GM23338 (cell line): ENCODE data around the gene MBOAT1. TPM values are rescaled to one million over a fixed set of nuclear protein-coding genes. Genes with fewer than 3 reads are reported as not detected.

Source experiments
- ATAC-seq: fragments of 200-7000 bp; cut with Tn5 transposase; 3 replicates; pipeline ENCODE4 v1.9.1; 2020
- DNase-seq: peaks from one replicate; pipeline ENCODE4 v3.0.0-alpha.2; 2015; ENCODE audit warnings: low spot score
- H2AFZ ChIP-seq: fragments of 200-600 bp; sonication (generic); 2 replicates; pipeline ENCODE4 v1.8.0; 2016; ENCODE audit warnings: antibody characterized with exemption, mild to moderate bottlenecking, moderate library complexity
- H3F3A ChIP-seq: fragments of 200-600 bp; sonication (generic); replicated peaks from 2 replicates; pipeline ENCODE4 v1.8.0; 2017; ENCODE audit warnings: antibody characterized with exemption, mixed run types, low read depth
- H3K27ac ChIP-seq: fragments of 200-600 bp; sonication (generic); 2 replicates; pipeline ENCODE4 v1.6.1; 2016; ENCODE audit warnings: low read depth
- H3K27me3 ChIP-seq: fragments of 200-600 bp; sonication (generic); 2 replicates; pipeline ENCODE4 v1.8.0; 2016; ENCODE audit warnings: mild to moderate bottlenecking, mixed run types, moderate library complexity; ENCODE audit not compliant: insufficient read depth
- H3K36me3 ChIP-seq: fragments of 200-600 bp; sonication (generic); 2 replicates; pipeline ENCODE4 v1.8.0; 2016; ENCODE audit warnings: mild to moderate bottlenecking; ENCODE audit not compliant: insufficient read depth
- H3K4me1 ChIP-seq: fragments of 200-600 bp; sonication (generic); 2 replicates; pipeline ENCODE4 v1.8.0; 2016; ENCODE audit warnings: mild to moderate bottlenecking, moderate library complexity; ENCODE audit not compliant: insufficient read depth
- H3K4me2 ChIP-seq: fragments of 200-600 bp; sonication (generic); 2 replicates; pipeline ENCODE4 v1.7.1; 2017; ENCODE audit warnings: mixed run types
- H3K4me3 ChIP-seq: fragments of 200-600 bp; sonication (generic); 2 replicates; pipeline ENCODE4 v1.6.1; 2016; ENCODE audit warnings: mixed run types
- H3K79me2 ChIP-seq: fragments of 200-600 bp; sonication (generic); replicated peaks from 2 replicates; pipeline ENCODE4 v1.8.0; 2017; ENCODE audit warnings: mild to moderate bottlenecking; ENCODE audit not compliant: insufficient read depth
- H3K9me2 ChIP-seq: fragments of 200-600 bp; sonication (generic); 2 replicates; pipeline ENCODE4 v1.8.0; 2017; ENCODE audit not compliant: insufficient read depth
- H4K20me1 ChIP-seq: fragments of 200-600 bp; sonication (generic); replicated peaks from 2 replicates; pipeline ENCODE4 v1.8.0; 2017; ENCODE audit warnings: mild to moderate bottlenecking; ENCODE audit not compliant: insufficient read depth
- H3K27ac Mint-ChIP-seq: 2 replicates; pipeline ENCODE4 v1.8.0; 2020; ENCODE audit warnings: inconsistent platforms, mild to moderate bottlenecking, moderate library complexity, mixed read lengths
- H3K27me3 Mint-ChIP-seq: 3 replicates; pipeline ENCODE4 v1.8.0; 2022; ENCODE audit warnings: low read depth, mild to moderate bottlenecking, moderate library complexity, mixed read lengths, inconsistent platforms; ENCODE audit not compliant: insufficient read depth, poor library complexity
- H3K36me3 Mint-ChIP-seq: 3 replicates; pipeline ENCODE4 v1.8.0; 2021; ENCODE audit warnings: low read depth, mild to moderate bottlenecking, inconsistent platforms, moderate library complexity, mixed read lengths
- H3K4me1 Mint-ChIP-seq: 3 replicates; pipeline ENCODE4 v1.8.0; 2020; ENCODE audit warnings: mild to moderate bottlenecking, inconsistent platforms, mixed read lengths
- H3K4me3 Mint-ChIP-seq: 3 replicates; pipeline ENCODE4 v1.8.0; 2021; ENCODE audit warnings: moderate library complexity, mild to moderate bottlenecking, inconsistent platforms, mixed read lengths
- H3K9me3 Mint-ChIP-seq: 3 replicates; pipeline ENCODE4 v1.8.0; 2020; ENCODE audit warnings: moderate library complexity, mild to moderate bottlenecking, inconsistent platforms, mixed read lengths
- CREB1 ChIP-seq: fragments of 250-450 bp; sonication (Bioruptor Pico); IDR thresholded peaks from 2 replicates; pipeline ENCODE4 v1.5.0; 2020; ENCODE audit warnings: low read depth, mild to moderate bottlenecking, moderate library complexity
- EZH2 ChIP-seq: fragments of 200-600 bp; sonication (generic); IDR thresholded peaks from one replicate; pipeline ENCODE4 v1.8.0; 2017; ENCODE audit warnings: antibody characterized with exemption, mild to moderate bottlenecking, low read depth; ENCODE audit not compliant: unreplicated experiment
- JUNB ChIP-seq: IDR thresholded peaks from one replicate; pipeline ENCODE4 v1.6.1; 2016; ENCODE audit warnings: antibody characterized with exemption; ENCODE audit not compliant: unreplicated experiment
- NANOG ChIP-seq: IDR thresholded peaks from 2 replicates; pipeline ENCODE4 v1.6.1; 2016; ENCODE audit warnings: antibody characterized with exemption, borderline replicate concordance
- POLR2AphosphoS5 ChIP-seq: IDR thresholded peaks from 2 replicates; pipeline ENCODE4 v1.6.1; 2016; ENCODE audit warnings: antibody characterized with exemption, low read depth
- STAT1 ChIP-seq: IDR thresholded peaks from one replicate; pipeline ENCODE4 v1.6.1; 2016; ENCODE audit warnings: antibody characterized with exemption; ENCODE audit not compliant: unreplicated experiment
- ZNF114 ChIP-seq: fragments of 250-450 bp; sonication (Bioruptor Pico); IDR thresholded peaks from 2 replicates; pipeline ENCODE4 v1.5.0; 2020; ENCODE audit warnings: mild to moderate bottlenecking, moderate library complexity
- polyA plus RNA-seq: library from polyadenylated mRNA; unstranded; fragments of >200 nt; fragmentation: Nextera tagmentation; extraction: Ambion mirVana; gene quantifications from 2 replicates; pipeline ENCODE4 v1.2.1, GENCODE V29; 2016
- total RNA-seq: library from RNA; depleted of rRNA; stranded (reverse); fragments of >200 nt; shearing (Covaris generic); gene quantifications from 2 replicates; pipeline ENCODE4 v1.2.3, GENCODE V29; 2014
- TF ChIP-seq, protein P1 (sequence below): IDR thresholded peaks from 2 replicates; pipeline ENCODE4 v1.6.1; 2016; ENCODE audit warnings: antibody characterized with exemption
- TF ChIP-seq, protein P2 (sequence below), 2 experiments: fragments of 200-600 bp in 1 of 2; sonication (generic) in 1 of 2; conservative IDR thresholded peaks; 2 replicates each; pipeline versions ENCODE4 v1.5.1 to v1.6.1; 2016 to 2017; ENCODE audit warnings: antibody characterized with exemption in 2 of 2, low read depth in 2 of 2, mild to moderate bottlenecking in 2 of 2, moderate library complexity in 1 of 2
- TF ChIP-seq, protein P3 (sequence below): IDR thresholded peaks from one replicate; pipeline ENCODE4 v1.6.1; 2018; ENCODE audit warnings: antibody characterized with exemption; ENCODE audit not compliant: unreplicated experiment
- TF ChIP-seq, protein P4 (sequence below): fragments of 250-450 bp; sonication (Bioruptor Pico); IDR thresholded peaks from 2 replicates; pipeline ENCODE4 v1.5.0; 2020; ENCODE audit warnings: mild to moderate bottlenecking, moderate library complexity

MBOAT1 gene
- total and polyA plus RNA-seq, 2 experiments from 2014 or later = 3.8 to 18.6 TPM

DNA sequence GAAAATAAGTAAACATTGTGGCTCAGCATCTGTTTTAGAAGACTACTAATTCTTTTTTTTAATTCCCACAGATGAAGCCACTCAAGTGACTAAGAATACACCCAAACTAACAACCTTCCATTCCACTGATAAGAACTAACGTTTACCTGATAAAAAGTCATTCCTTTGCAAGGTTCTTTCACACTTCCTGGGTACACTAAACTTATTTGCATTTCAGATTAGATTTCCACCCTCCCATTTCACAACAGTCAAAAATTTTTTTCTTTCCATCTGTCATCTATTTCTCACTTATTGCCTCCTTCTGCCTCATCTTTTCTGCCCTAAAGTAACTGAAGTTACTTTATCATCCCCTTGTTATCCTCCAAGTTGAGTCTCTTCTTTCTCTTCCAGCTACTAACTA, 20.3 kb downstream of the MBOAT1 start (continued):
- TF ChIP-seq, protein P1, sequence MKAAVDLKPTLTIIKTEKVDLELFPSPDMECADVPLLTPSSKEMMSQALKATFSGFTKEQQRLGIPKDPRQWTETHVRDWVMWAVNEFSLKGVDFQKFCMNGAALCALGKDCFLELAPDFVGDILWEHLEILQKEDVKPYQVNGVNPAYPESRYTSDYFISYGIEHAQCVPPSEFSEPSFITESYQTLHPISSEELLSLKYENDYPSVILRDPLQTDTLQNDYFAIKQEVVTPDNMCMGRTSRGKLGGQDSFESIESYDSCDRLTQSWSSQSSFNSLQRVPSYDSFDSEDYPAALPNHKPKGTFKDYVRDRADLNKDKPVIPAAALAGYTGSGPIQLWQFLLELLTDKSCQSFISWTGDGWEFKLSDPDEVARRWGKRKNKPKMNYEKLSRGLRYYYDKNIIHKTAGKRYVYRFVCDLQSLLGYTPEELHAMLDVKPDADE = no peak
- TF ChIP-seq, protein P2, sequence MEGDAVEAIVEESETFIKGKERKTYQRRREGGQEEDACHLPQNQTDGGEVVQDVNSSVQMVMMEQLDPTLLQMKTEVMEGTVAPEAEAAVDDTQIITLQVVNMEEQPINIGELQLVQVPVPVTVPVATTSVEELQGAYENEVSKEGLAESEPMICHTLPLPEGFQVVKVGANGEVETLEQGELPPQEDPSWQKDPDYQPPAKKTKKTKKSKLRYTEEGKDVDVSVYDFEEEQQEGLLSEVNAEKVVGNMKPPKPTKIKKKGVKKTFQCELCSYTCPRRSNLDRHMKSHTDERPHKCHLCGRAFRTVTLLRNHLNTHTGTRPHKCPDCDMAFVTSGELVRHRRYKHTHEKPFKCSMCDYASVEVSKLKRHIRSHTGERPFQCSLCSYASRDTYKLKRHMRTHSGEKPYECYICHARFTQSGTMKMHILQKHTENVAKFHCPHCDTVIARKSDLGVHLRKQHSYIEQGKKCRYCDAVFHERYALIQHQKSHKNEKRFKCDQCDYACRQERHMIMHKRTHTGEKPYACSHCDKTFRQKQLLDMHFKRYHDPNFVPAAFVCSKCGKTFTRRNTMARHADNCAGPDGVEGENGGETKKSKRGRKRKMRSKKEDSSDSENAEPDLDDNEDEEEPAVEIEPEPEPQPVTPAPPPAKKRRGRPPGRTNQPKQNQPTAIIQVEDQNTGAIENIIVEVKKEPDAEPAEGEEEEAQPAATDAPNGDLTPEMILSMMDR (conservative IDR thresholded peaks at IDR 0.05; ENCODE audit: low read depth in 2 of 2) = no peak
- no peak for TF ChIP-seq POLR2AphosphoS5
- TF ChIP-seq, protein P3, sequence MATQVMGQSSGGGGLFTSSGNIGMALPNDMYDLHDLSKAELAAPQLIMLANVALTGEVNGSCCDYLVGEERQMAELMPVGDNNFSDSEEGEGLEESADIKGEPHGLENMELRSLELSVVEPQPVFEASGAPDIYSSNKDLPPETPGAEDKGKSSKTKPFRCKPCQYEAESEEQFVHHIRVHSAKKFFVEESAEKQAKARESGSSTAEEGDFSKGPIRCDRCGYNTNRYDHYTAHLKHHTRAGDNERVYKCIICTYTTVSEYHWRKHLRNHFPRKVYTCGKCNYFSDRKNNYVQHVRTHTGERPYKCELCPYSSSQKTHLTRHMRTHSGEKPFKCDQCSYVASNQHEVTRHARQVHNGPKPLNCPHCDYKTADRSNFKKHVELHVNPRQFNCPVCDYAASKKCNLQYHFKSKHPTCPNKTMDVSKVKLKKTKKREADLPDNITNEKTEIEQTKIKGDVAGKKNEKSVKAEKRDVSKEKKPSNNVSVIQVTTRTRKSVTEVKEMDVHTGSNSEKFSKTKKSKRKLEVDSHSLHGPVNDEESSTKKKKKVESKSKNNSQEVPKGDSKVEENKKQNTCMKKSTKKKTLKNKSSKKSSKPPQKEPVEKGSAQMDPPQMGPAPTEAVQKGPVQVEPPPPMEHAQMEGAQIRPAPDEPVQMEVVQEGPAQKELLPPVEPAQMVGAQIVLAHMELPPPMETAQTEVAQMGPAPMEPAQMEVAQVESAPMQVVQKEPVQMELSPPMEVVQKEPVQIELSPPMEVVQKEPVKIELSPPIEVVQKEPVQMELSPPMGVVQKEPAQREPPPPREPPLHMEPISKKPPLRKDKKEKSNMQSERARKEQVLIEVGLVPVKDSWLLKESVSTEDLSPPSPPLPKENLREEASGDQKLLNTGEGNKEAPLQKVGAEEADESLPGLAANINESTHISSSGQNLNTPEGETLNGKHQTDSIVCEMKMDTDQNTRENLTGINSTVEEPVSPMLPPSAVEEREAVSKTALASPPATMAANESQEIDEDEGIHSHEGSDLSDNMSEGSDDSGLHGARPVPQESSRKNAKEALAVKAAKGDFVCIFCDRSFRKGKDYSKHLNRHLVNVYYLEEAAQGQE = no peak

DNA sequence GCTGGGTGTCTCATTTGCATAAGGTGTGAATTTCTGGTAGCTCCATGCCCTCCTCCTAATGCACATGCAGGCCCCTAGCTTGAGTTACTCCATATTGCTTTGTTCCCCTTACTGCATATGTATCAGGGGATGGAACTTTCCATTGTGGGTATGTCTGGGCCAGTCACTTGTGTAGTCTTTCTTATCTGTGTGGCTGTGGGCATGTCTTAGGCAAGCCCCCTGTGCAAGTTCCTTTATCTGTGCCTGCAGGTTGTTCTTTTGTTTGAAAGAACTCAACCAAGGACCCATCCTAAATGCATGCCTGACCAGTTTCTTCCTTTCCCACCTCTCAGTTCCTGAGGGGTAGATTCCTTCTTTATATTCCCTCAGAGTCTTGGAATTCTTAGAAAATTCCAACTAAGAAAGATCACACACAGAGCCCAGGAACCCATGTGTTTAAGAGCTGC, 23.6 kb downstream of the MBOAT1 start:
- no peak overlapping the region for H3K27ac ChIP-seq
- TF ChIP-seq, protein P1 = no peak
- TF ChIP-seq, protein P4, sequence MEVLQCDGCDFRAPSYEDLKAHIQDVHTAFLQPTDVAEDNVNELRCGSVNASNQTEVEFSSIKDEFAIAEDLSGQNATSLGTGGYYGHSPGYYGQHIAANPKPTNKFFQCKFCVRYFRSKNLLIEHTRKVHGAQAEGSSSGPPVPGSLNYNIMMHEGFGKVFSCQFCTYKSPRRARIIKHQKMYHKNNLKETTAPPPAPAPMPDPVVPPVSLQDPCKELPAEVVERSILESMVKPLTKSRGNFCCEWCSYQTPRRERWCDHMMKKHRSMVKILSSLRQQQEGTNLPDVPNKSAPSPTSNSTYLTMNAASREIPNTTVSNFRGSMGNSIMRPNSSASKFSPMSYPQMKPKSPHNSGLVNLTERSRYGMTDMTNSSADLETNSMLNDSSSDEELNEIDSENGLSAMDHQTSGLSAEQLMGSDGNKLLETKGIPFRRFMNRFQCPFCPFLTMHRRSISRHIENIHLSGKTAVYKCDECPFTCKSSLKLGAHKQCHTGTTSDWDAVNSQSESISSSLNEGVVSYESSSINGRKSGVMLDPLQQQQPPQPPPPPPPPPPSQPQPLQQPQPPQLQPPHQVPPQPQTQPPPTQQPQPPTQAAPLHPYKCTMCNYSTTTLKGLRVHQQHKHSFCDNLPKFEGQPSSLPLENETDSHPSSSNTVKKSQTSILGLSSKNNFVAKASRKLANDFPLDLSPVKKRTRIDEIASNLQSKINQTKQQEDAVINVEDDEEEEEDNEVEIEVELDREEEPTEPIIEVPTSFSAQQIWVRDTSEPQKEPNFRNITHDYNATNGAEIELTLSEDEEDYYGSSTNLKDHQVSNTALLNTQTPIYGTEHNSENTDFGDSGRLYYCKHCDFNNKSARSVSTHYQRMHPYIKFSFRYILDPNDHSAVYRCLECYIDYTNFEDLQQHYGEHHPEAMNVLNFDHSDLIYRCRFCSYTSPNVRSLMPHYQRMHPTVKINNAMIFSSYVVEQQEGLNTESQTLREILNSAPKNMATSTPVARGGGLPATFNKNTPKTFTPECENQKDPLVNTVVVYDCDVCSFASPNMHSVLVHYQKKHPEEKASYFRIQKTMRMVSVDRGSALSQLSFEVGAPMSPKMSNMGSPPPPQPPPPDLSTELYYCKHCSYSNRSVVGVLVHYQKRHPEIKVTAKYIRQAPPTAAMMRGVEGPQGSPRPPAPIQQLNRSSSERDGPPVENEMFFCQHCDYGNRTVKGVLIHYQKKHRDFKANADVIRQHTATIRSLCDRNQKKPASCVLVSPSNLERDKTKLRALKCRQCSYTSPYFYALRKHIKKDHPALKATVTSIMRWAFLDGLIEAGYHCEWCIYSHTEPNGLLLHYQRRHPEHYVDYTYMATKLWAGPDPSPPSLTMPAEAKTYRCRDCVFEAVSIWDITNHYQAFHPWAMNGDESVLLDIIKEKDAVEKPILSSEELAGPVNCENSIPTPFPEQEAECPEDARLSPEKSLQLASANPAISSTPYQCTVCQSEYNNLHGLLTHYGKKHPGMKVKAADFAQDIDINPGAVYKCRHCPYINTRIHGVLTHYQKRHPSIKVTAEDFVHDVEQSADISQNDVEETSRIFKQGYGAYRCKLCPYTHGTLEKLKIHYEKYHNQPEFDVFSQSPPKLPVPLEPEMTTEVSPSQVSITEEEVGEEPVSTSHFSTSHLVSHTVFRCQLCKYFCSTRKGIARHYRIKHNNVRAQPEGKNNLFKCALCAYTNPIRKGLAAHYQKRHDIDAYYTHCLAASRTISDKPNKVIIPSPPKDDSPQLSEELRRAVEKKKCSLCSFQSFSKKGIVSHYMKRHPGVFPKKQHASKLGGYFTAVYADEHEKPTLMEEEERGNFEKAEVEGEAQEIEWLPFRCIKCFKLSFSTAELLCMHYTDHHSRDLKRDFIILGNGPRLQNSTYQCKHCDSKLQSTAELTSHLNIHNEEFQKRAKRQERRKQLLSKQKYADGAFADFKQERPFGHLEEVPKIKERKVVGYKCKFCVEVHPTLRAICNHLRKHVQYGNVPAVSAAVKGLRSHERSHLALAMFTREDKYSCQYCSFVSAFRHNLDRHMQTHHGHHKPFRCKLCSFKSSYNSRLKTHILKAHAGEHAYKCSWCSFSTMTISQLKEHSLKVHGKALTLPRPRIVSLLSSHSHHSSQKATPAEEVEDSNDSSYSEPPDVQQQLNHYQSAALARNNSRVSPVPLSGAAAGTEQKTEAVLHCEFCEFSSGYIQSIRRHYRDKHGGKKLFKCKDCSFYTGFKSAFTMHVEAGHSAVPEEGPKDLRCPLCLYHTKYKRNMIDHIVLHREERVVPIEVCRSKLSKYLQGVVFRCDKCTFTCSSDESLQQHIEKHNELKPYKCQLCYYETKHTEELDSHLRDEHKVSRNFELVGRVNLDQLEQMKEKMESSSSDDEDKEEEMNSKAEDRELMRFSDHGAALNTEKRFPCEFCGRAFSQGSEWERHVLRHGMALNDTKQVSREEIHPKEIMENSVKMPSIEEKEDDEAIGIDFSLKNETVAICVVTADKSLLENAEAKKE (CRISPR knock-in tag) = no peak
- TF ChIP-seq ZNF114 (CRISPR knock-in tag) (no peak), NANOG (no peak), JUNB (no peak), POLR2AphosphoS5 (no peak), CREB1 (CRISPR knock-in tag) (no peak), EZH2 (no peak), STAT1 (no peak)

More for the DNA sequence above, 23.6 kb downstream of the MBOAT1 start:
- ATAC-seq (no peak), DNase-seq (no peak)
- Mint-ChIP-seq H3K4me3 (no peak overlapping the region), H3K27ac (no peak overlapping the region), H3K27me3 (peaks cover 4% of the 10 kb centered on the region), H3K9me3 (peaks cover 27% of the 10 kb centered on the region), H3K36me3 (peaks cover 31% of the 10 kb centered on the region), H3K4me1 (peaks cover 4% of the 10 kb centered on the region; the same call in 2 of the 3 replicates)
- no peak overlapping the region for H3K4me3 ChIP-seq
- peaks cover 4% of the 10 kb centered on the region; the same call in 1 of the 2 replicates for H3K9me2 ChIP-seq
- H2AFZ ChIP-seq = no peak overlapping the region
- no peaks in the 10 kb centered on the region for H3K4me1 ChIP-seq
- peaks cover 17% of the 10 kb centered on the region for H3K79me2 ChIP-seq
- H4K20me1 ChIP-seq = no peaks in the 10 kb centered on the region; the same call in 1 of the 2 replicates
- peaks cover 7% of the 10 kb centered on the region; the same call in 1 of the 2 replicates for H3K36me3 ChIP-seq
- no peak overlapping the region for H3K4me2 ChIP-seq
- no peaks in the 10 kb centered on the region for H3F3A ChIP-seq
- no peaks in the 10 kb centered on the region for H3K27me3 ChIP-seq
